ENCODE data around the gene VWA3B. TPM values are rescaled to one million over a fixed set of nuclear protein-coding genes. Genes with fewer than 3 reads are reported as not detected.

The VWA3B gene
- total and polyA plus RNA-seq, 2 donors (not counting 3 experiments of a cell fraction or from before 2014, with no cell fraction given): not detected

DNA sequence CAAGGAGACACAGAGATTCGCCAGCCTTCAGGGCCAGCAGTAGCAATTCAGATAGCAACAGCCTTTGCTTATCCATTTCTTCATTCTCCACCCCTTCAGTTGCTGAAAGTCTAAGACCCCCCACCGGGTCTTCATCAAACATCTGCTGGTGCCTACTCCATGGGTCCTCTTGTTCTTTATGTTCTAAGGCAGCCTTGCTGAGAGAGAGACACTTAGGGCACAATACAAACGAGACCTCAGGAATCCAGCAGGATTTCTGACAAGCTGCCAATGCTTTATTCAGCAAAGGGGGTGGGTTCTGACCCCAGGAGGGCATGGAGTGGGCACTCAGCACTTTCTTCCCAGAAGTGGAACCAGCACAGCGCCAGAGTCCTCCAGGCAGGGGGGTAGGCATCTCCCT lies 223.0 kb downstream of the VWA3B start:
- BruUV-seq (replicated peaks): no TSS peak
- dilution Hi-C loops (cut with MboI; ENCODE audit: extremely low pct_ligation_motif_present, low sequenced_read_pairs): no loop called here
- POLR2A ChIA-PET: no interaction called here

More for the DNA sequence above, 223.0 kb downstream of the VWA3B start:
- no peaks in the 10 kb centered on the region for H3K4me1 ChIP-seq (ENCODE audit: control insufficient read depth, extremely low read depth, insufficient read depth, low read length)
- no peak overlapping the region for H3K27ac ChIP-seq (ENCODE audit: insufficient read depth, low read depth, low read length)
- no peak overlapping the region for H2AFZ ChIP-seq (ENCODE audit: low read depth, low read length)
- DNase-seq (ENCODE audit: low read depth, low spot score) (no peak), FAIRE-seq (no peak)
- H3K4me2 ChIP-seq (ENCODE audit: insufficient read depth, low read length): no peak overlapping the region
- no peaks in the 10 kb centered on the region for H3K79me2 ChIP-seq (ENCODE audit: control insufficient read depth, insufficient read depth, low read length)
- no peaks in the 10 kb centered on the region for H3K36me3 ChIP-seq (ENCODE audit: control insufficient read depth in 2 of 2, extremely low read depth in 1 of 2, insufficient read depth in 2 of 2, low read length in 2 of 2)
- H3K9me3 ChIP-seq (replicated peaks; ENCODE audit: control insufficient read depth, insufficient read depth, low read length): no peaks in the 10 kb centered on the region
- H3K9me1 ChIP-seq (replicated peaks; ENCODE audit: control insufficient read depth, extremely low read depth, insufficient read depth, low read length): no peaks in the 10 kb centered on the region
- H4K20me1 ChIP-seq (replicated peaks; ENCODE audit: control insufficient read depth, extremely low read depth, insufficient read depth, low read length): no peaks in the 10 kb centered on the region
- no peak for TF ChIP-seq POLR2AphosphoS5 (IDR thresholded peaks at IDR 0.05; ENCODE audit: insufficient read depth, low read depth, low read length)
- TF ChIP-seq EZH2 (IDR thresholded peaks at IDR 0.05; ENCODE audit: borderline replicate concordance, low read depth, low read length, severe bottlenecking): no peak
- TF ChIP-seq, protein P1, sequence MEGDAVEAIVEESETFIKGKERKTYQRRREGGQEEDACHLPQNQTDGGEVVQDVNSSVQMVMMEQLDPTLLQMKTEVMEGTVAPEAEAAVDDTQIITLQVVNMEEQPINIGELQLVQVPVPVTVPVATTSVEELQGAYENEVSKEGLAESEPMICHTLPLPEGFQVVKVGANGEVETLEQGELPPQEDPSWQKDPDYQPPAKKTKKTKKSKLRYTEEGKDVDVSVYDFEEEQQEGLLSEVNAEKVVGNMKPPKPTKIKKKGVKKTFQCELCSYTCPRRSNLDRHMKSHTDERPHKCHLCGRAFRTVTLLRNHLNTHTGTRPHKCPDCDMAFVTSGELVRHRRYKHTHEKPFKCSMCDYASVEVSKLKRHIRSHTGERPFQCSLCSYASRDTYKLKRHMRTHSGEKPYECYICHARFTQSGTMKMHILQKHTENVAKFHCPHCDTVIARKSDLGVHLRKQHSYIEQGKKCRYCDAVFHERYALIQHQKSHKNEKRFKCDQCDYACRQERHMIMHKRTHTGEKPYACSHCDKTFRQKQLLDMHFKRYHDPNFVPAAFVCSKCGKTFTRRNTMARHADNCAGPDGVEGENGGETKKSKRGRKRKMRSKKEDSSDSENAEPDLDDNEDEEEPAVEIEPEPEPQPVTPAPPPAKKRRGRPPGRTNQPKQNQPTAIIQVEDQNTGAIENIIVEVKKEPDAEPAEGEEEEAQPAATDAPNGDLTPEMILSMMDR (IDR thresholded peaks at IDR 0.05; ENCODE audit: extremely low read depth in 1 of 2, insufficient read depth in 1 of 2, low read depth in 1 of 2, low read length in 2 of 2): no peak
- TF ChIP-seq MYC (IDR thresholded peaks at IDR 0.05; ENCODE audit: low read depth, low read length): no peak
- no peak for TF ChIP-seq JUN (IDR thresholded peaks at IDR 0.05; ENCODE audit: borderline replicate concordance, insufficient read depth, insufficient read length, low read depth)
- TF ChIP-seq, protein P2, sequence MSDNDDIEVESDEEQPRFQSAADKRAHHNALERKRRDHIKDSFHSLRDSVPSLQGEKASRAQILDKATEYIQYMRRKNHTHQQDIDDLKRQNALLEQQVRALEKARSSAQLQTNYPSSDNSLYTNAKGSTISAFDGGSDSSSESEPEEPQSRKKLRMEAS (IDR thresholded peaks at IDR 0.05; ENCODE audit: insufficient read depth, insufficient read length): no peak
- no peak for TF ChIP-seq FOS (IDR thresholded peaks at IDR 0.05; ENCODE audit: borderline replicate concordance, insufficient read depth, low read length)
- TF ChIP-seq POLR2A (IDR thresholded peaks at IDR 0.05; ENCODE audit: low read depth, low read length): no peak
- no peak for TF ChIP-seq GATA2 (IDR thresholded peaks at IDR 0.05; ENCODE audit: insufficient read depth, insufficient read length, low read depth, low read length)
- peaks cover 4 to 14% of the 10 kb centered on the region in 2 experiments for H3K27me3 ChIP-seq (ENCODE audit: control insufficient read depth in 2 of 2, insufficient read depth in 2 of 2, low read length in 2 of 2)
- intact Hi-C loops (cut with micrococcal nuclease): no loop called here
- no peak overlapping the region for H3K4me3 ChIP-seq (replicated peaks in 1 of 3; ENCODE audit: insufficient read depth in 1 of 3, low read depth in 1 of 3, low read length in 3 of 3)
- CTCF ChIA-PET: no interaction called here
- H3K9ac ChIP-seq (replicated peaks; ENCODE audit: extremely low read depth, insufficient read depth, low read length): no peak overlapping the region

Measured in endothelial cell of umbilical vein (primary cell).